ENCODE results near the gene RPTOR.

- no peak for TF ChIP-seq CTCF (IDR thresholded peaks at IDR 0.05; ENCODE audit: low read depth, low read length)
- TF ChIP-seq EZH2phosphoT487 (IDR thresholded peaks at IDR 0.05; ENCODE audit: low read depth), result no peak
Observed at GRCh38 chr17:80782536-80783427, 238.1 kb downstream of the RPTOR start.
